ENCODE results near the gene LRRTM2.
A peak's percentile ranks its signal among the peaks of the same experiment; 100 is the strongest.

LRRTM2 gene

GRCh38 chr5:138875946-138876345 is 811 bp upstream of the LRRTM2 start:
- no peak for DNase-seq (ENCODE audit: low read depth, low spot score)
- no peak for TF ChIP-seq CTCF (IDR thresholded peaks at IDR 0.05; ENCODE audit: low read depth, low read length)
- in situ Hi-C loops (cut with HindIII; ENCODE audit: low sequenced_read_pairs), result no loop called here
- H3K4me3 ChIP-seq (ENCODE audit: low read depth, low read length), result no peak overlapping the region

- in situ Hi-C loops (cut with HindIII; ENCODE audit: low sequenced_read_pairs), result no loop called here
These were observed 379 bp upstream of the LRRTM2 start for GRCh38 chr5:138875552-138875875.

DNA sequence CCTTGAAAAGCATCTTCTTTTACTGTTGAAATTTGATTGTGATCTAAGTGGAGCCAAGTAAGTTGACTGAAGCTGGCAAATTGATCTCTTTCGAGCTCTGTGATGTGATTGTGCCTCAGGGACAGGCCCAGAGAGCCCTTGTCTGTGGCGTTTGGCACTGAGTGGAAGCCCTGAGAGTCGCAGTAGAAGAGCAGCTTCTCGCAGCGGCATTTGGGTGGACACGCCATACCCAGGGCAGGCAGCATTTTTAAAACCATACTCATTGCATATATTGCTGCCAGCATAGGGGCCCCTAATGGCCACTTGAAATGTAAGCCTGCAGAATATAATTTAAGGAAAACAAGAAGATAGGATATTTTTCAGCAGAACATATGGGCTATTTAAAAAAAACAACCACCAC is 894 bp downstream of the LRRTM2 start:
- H3K4me3 ChIP-seq (ENCODE audit: low read depth, low read length), result peak overlapping the region; percentile 39
- DNase-seq (ENCODE audit: low read depth, low spot score), result peak; percentile 37
- TF ChIP-seq CTCF (IDR thresholded peaks at IDR 0.05; ENCODE audit: low read depth, low read length), result no peak
- in situ Hi-C loops (cut with HindIII; ENCODE audit: low sequenced_read_pairs), result no loop called here

More at GRCh38 chr5:138875552-138875875, 379 bp upstream of the LRRTM2 start:
- TF ChIP-seq CTCF (IDR thresholded peaks at IDR 0.05; ENCODE audit: low read depth, low read length), result no peak
- H3K4me3 ChIP-seq (ENCODE audit: low read depth, low read length), result no peak overlapping the region
- no peak for DNase-seq (ENCODE audit: low read depth, low spot score)

GRCh38 chr5:138873466-138874221 is 1.5 kb downstream of the LRRTM2 start:
- no peak for TF ChIP-seq CTCF (IDR thresholded peaks at IDR 0.05; ENCODE audit: low read depth, low read length)
- in situ Hi-C loops (cut with HindIII; ENCODE audit: low sequenced_read_pairs), result no loop called here
- H3K4me3 ChIP-seq (ENCODE audit: low read depth, low read length), result peak overlapping the region; percentile 39
- DNase-seq (ENCODE audit: low read depth, low spot score), result no peak

GRCh38 chr5:138872841-138873465 is 2.2 kb downstream of the LRRTM2 start:
- no peak for TF ChIP-seq CTCF (IDR thresholded peaks at IDR 0.05; ENCODE audit: low read depth, low read length)
- DNase-seq (ENCODE audit: low read depth, low spot score), result no peak
- no peak overlapping the region for H3K4me3 ChIP-seq (ENCODE audit: low read depth, low read length)
- in situ Hi-C loops (cut with HindIII; ENCODE audit: low sequenced_read_pairs), result no loop called here

- no peak overlapping the region for H3K4me3 ChIP-seq (ENCODE audit: low read depth, low read length)
- in situ Hi-C loops (cut with HindIII; ENCODE audit: low sequenced_read_pairs), result no loop called here
- no peak for TF ChIP-seq CTCF (IDR thresholded peaks at IDR 0.05; ENCODE audit: low read depth, low read length)
- DNase-seq (ENCODE audit: low read depth, low spot score), result peak; percentile 25
These were observed 4.5 kb downstream of the LRRTM2 start for GRCh38 chr5:138870611-138871010.
